Common myeloid progenitor, CD34-positive (primary cell): Measurements from ENCODE around the gene ETHE1.

ENCODE experiments used
- CTCF ChIA-PET: fragments of 350-600 bp; sonication (Branson Sonifier 250); formaldehyde crosslinking; loops from one replicate; lab custom pipeline; 2021; ENCODE audit warnings: antibody characterized with exemption; lab: Charles Lee
- POLR2A ChIA-PET: fragments of 350-600 bp; sonication (Branson Sonifier 250); formaldehyde crosslinking; loops from one replicate; lab custom pipeline; 2021; ENCODE audit warnings: antibody characterized with exemption; lab: Charles Lee
- DNase-seq, 3 donors: peaks; one replicate each; pipeline versions ENCODE4 v3.0.0 to v3.0.0-alpha.2; 2013
- H3K27ac ChIP-seq, 2 experiments: 1 replicate in 1 of 2; 2 replicates in 1 of 2; pipeline ENCODE4 v1.7.0; 2013; ENCODE audit warnings: inconsistent platforms in 2 of 2, low read length in 2 of 2, mild to moderate bottlenecking in 2 of 2, low read depth in 1 of 2, moderate library complexity in 1 of 2; ENCODE audit not compliant: severe bottlenecking in 2 of 2, insufficient read depth in 1 of 2, poor library complexity in 1 of 2
- H3K27me3 ChIP-seq, 5 experiments: replicated peaks in 2 of 5; 1 replicate in 3 of 5; 2 replicates in 2 of 5; pipeline versions ENCODE4 v1.6.1 to v1.7.0; 2013; ENCODE audit warnings: low read length in 4 of 5, mild to moderate bottlenecking in 2 of 5, moderate library complexity in 2 of 5, inconsistent platforms in 1 of 5; ENCODE audit not compliant: insufficient read depth in 5 of 5, control insufficient read depth in 4 of 5
- H3K36me3 ChIP-seq, 4 experiments: 1 replicate in 2 of 4; 2 replicates in 2 of 4; pipeline versions ENCODE4 v1.6.1 to v1.7.0; 2013; ENCODE audit warnings: low read length in 3 of 4, control low read depth in 1 of 4, mild to moderate bottlenecking in 1 of 4; ENCODE audit not compliant: control insufficient read depth in 4 of 4, insufficient read depth in 4 of 4
- H3K4me1 ChIP-seq, 4 experiments: 1 replicate in 3 of 4; 2 replicates in 1 of 4; pipeline versions ENCODE4 v1.6.1 to v1.7.1; 2013; ENCODE audit warnings: low read length in 3 of 4, mild to moderate bottlenecking in 3 of 4, control low read depth in 1 of 4, inconsistent platforms in 1 of 4, moderate library complexity in 1 of 4; ENCODE audit not compliant: control insufficient read depth in 4 of 4, insufficient read depth in 4 of 4; ENCODE audit errors: control extremely low read depth in 1 of 4
- H3K4me3 ChIP-seq, 7 experiments: 1 replicate in 4 of 7; 2 replicates in 3 of 7; pipeline versions ENCODE4 v1.5.1 to v1.7.0; 2013; ENCODE audit warnings: mild to moderate bottlenecking in 7 of 7, low read length in 6 of 7, moderate library complexity in 6 of 7, inconsistent platforms in 2 of 7, low read depth in 2 of 7, control low read depth in 1 of 7; ENCODE audit not compliant: insufficient read depth in 4 of 7, control insufficient read depth in 1 of 7; ENCODE audit errors: extremely low read depth in 1 of 7
- H3K9me3 ChIP-seq, 5 experiments: 1 replicate in 4 of 5; 2 replicates in 1 of 5; pipeline versions ENCODE4 v1.6.1 to v1.7.1; 2013; ENCODE audit warnings: low read length in 4 of 5, mild to moderate bottlenecking in 2 of 5, inconsistent platforms in 1 of 5, low read depth in 1 of 5, moderate library complexity in 1 of 5; ENCODE audit not compliant: control insufficient read depth in 4 of 5, insufficient read depth in 2 of 5; ENCODE audit errors: control extremely low read depth in 1 of 5
- WGBS: methylation state at CpG from one replicate; pipeline ENCODE4 v1.1.5; 2013; ENCODE audit not compliant: insufficient coverage; 5-methylcytosine and 5-hydroxymethylcytosine counted together

Gene ETHE1

GRCh38 chr19:43570174-43570791 lies 43.3 kb upstream of the ETHE1 start:
- ChIA-PET POLR2A (no interaction called here), CTCF (interaction anchor here (0.7 to 5.2 kb wide), 5 partner anchors 15 to 47 kb away, joined by 3 to 34 read pairs (median 4); partner anchors contain the start of genes IRGQ and ZNF576)
- Histone ChIP-seq H3K36me3 (peaks cover 0 to 11% (median 0%) of the 10 kb centered on the region in 4 experiments), H3K27ac (no peak overlapping the region), H3K4me3 (no peak overlapping the region), H3K9me3 (no peaks in the 10 kb centered on the region), H3K27me3 (no peaks in the 10 kb centered on the region), H3K4me1 (peaks cover 4 to 18% (median 14%) of the 10 kb centered on the region in 4 experiments)
- no peak for DNase-seq
- WGBS: 89% methylated on average over 4 of the region's 5 CpGs

GRCh38 chr19:43569657-43570056 lies 42.7 kb upstream of the ETHE1 start:
- ChIA-PET POLR2A (interaction anchor here (0.7 kb wide), 1 partner anchor 65 kb away, joined by 5 read pairs; no protein-coding TSS in a partner anchor), CTCF (interaction anchor here (0.7 to 5.2 kb wide), 3 partner anchors 11 to 46 kb away, joined by 3 to 34 read pairs (median 4); no protein-coding TSS in a partner anchor)

GRCh38 chr19:43564800-43565199 lies 37.8 kb upstream of the ETHE1 start:
- 46% methylated on average over 9 of the region's 9 CpGs for WGBS
- DNase-seq: peak in 2 of 3 donors; percentile 47 to 50
- CTCF ChIA-PET: interaction anchor here (0.6 to 14.5 kb wide), 9 partner anchors 9 to 117 kb away, joined by 3 to 247 read pairs (median 3); partner anchors contain the start of genes IRGQ, XRCC1 and ZNF576
- H3K4me3 ChIP-seq: no peak overlapping the region
- H3K36me3 ChIP-seq: peaks cover 0 to 9% (median under 1%) of the 10 kb centered on the region in 4 experiments
- no peaks in the 10 kb centered on the region for H3K27me3 ChIP-seq
- no peak overlapping the region for H3K27ac ChIP-seq
- no peaks in the 10 kb centered on the region for H3K9me3 ChIP-seq
- POLR2A ChIA-PET: no interaction called here
- peaks cover 7 to 47% (median 40%) of the 10 kb centered on the region in 4 experiments for H3K4me1 ChIP-seq

More at GRCh38 chr19:43569657-43570056, 42.7 kb upstream of the ETHE1 start:
- DNase-seq: peak in 1 of 3 donors; percentile 57
- Histone ChIP-seq H3K36me3 (peaks cover 0 to 11% (median 0%) of the 10 kb centered on the region in 4 experiments), H3K4me1 (peaks cover 0 to 18% (median 13%) of the 10 kb centered on the region in 4 experiments), H3K4me3 (no peak overlapping the region), H3K27me3 (no peaks in the 10 kb centered on the region), H3K27ac (no peak overlapping the region), H3K9me3 (no peaks in the 10 kb centered on the region)
- 0% methylated on average over 1 of the region's 5 CpGs for WGBS

GRCh38 chr19:43563816-43564457 lies 36.9 kb upstream of the ETHE1 start:
- POLR2A ChIA-PET: no interaction called here
- Histone ChIP-seq H3K4me1 (peaks cover 7 to 46% (median 38%) of the 10 kb centered on the region in 4 experiments), H3K9me3 (no peaks in the 10 kb centered on the region), H3K27me3 (no peaks in the 10 kb centered on the region), H3K4me3 (no peak overlapping the region), H3K27ac (peak overlapping the region in 1 of 2 experiments; percentile 77), H3K36me3 (peaks cover 0 to 9% (median 2%) of the 10 kb centered on the region in 4 experiments)
- peak in 2 of 3 donors; percentile 49 to 59 for DNase-seq
- 95% methylated on average over 10 of the region's 10 CpGs for WGBS
- CTCF ChIA-PET: interaction anchor here (0.9 to 14.5 kb wide), 4 partner anchors 9 to 30 kb away, joined by 3 to 247 read pairs (median 5); partner anchors contain the start of genes IRGQ, ZNF575 and ZNF576

- H3K4me1 ChIP-seq: peaks cover 7 to 46% (median 38%) of the 10 kb centered on the region in 4 experiments
- peak overlapping the region; percentile 72 to 77 for H3K27ac ChIP-seq
- peak; percentile 97 to 100 (median 99) for DNase-seq
- H3K27me3 ChIP-seq: no peaks in the 10 kb centered on the region
- ChIA-PET POLR2A (interaction anchor here (1.2 kb wide), 1 partner anchor 21 kb away, joined by 3 read pairs; no protein-coding TSS in a partner anchor), CTCF (interaction anchor here (1.2 to 14.5 kb wide), 2 partner anchors 10 to 31 kb away, joined by 3 to 247 read pairs; partner anchors contain the start of genes IRGQ and ZNF576)
- WGBS: 6% methylated on average over 10 of the region's 14 CpGs
- peaks cover 0 to 12% (median 5%) of the 10 kb centered on the region in 4 experiments for H3K36me3 ChIP-seq
- H3K4me3 ChIP-seq: no peak overlapping the region
- H3K9me3 ChIP-seq: no peaks in the 10 kb centered on the region
Observed at GRCh38 chr19:43562698-43563241, 35.8 kb upstream of the ETHE1 start.

DNA sequence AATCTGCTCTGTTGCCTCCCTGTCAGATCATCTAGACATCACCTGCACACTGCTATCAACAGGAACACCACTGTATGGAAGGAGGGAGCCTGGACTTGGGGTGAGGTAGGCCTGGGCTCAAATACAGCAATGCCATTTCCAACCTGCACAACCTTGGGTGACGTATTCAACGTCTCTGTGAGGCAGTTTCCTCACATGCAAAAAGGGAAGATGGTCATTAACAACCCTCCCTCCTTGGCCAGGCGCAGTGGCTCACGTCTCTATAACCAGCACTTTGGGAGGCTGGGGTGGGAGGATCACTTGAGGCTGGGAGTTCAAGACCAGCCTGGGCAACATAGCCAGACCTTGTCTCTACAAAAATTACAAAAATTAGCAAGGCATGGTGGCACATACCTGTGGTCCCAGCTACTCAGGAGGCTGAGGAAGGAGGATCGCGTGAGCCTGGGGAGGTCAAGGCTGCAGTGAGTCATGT lies 35.3 kb upstream of the ETHE1 start:
- no peak overlapping the region for H3K4me3 ChIP-seq
- H3K27ac ChIP-seq: peak overlapping the region; percentile 72 to 77
- WGBS: 37% methylated on average over 2 of the region's 6 CpGs
- peaks cover 7 to 46% (median 37%) of the 10 kb centered on the region in 4 experiments for H3K4me1 ChIP-seq
- ChIA-PET POLR2A (interaction anchor here (1.2 kb wide), 1 partner anchor 22 kb away, joined by 3 read pairs; no protein-coding TSS in a partner anchor), CTCF (interaction anchor here (14.5 kb wide), 1 partner anchor 31 kb away, joined by 247 read pairs; the partner anchor contains the start of genes IRGQ and ZNF576)
- no peaks in the 10 kb centered on the region for H3K27me3 ChIP-seq
- H3K36me3 ChIP-seq: peaks cover 0 to 12% (median 7%) of the 10 kb centered on the region in 4 experiments
- no peak for DNase-seq
- H3K9me3 ChIP-seq: no peaks in the 10 kb centered on the region
